ENCODE results near the gene UBL4A. TPM values are rescaled to one million over a fixed set of nuclear protein-coding genes. Genes with fewer than 3 reads are reported as not detected.
A peak's percentile ranks its signal among the peaks of the same experiment; 100 is the strongest.

The UBL4A gene
- total and polyA plus RNA-seq, 2 of the 13 experiments (the other 11 are each of a cell fraction or from before 2014, with no cell fraction given) = 16.8 to 25.5 TPM

DNA sequence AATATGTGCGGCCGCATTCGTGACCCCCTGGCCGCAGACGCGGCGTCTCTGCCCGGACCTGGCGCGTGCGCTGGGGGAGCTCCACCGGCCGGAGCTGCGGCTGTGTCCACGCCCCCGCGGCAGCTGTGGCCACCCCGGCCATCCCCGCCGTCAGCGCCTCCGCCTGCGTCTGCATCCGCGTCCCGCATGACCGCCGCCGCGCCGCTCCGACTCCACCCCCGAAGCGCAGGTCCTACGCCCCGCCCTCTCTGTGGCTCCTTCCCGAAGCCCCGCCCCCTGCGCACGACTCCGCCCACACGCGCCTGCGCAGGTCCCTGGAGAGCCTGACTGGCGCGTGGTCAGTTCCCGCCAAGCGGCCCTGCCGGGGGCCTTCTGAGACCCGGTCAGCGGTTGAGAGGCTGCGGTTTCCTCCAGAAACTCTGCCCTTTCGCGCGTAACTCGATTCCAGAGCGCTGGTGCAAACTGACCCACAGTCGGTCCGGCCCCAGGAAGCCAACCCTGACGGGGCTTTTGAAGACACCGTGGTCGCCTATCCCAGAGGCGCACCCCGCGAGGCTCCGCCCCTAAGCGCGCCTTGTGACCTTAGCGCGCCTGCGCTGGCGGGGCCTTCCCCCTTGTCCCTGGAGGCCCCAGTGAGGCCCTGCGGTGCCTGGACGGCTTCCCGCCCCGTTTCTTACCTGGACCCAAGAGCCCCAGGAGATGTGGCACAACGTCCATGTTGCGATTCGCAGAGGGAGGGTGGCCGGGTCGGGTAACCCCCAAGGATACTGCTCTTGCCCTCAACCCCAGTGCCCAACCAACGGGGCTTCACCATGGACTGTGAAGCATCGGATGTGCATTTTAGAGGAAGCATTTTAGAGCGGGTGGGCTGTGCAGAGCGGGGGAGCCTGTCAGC, 7.4 kb downstream of the UBL4A start, which contains the start of gene LAGE3 (continued):
- TF ChIP-seq THAP9 (CRISPR knock-in tag; IDR thresholded peaks at IDR 0.05; ENCODE audit: borderline replicate concordance) = no peak
- no peak; the same call in 1 of the 2 replicates for TF ChIP-seq ZNF441 (CRISPR knock-in tag; IDR thresholded peaks at IDR 0.05; ENCODE audit: borderline replicate concordance)
- TF ChIP-seq POGZ (CRISPR knock-in tag; IDR thresholded peaks at IDR 0.05) = no peak
- no peak for TF ChIP-seq BHLHE40 (IDR thresholded peaks at IDR 0.05; ENCODE audit: low read length)
- no peak for TF ChIP-seq GATAD1 (CRISPR knock-in tag; IDR thresholded peaks at IDR 0.05)
- TF ChIP-seq CBX5 (CRISPR knock-in tag; IDR thresholded peaks at IDR 0.05; ENCODE audit: borderline replicate concordance) = no peak
- TF ChIP-seq DR1 (CRISPR knock-in tag; IDR thresholded peaks at IDR 0.05) = no peak
- TF ChIP-seq, protein P1, sequence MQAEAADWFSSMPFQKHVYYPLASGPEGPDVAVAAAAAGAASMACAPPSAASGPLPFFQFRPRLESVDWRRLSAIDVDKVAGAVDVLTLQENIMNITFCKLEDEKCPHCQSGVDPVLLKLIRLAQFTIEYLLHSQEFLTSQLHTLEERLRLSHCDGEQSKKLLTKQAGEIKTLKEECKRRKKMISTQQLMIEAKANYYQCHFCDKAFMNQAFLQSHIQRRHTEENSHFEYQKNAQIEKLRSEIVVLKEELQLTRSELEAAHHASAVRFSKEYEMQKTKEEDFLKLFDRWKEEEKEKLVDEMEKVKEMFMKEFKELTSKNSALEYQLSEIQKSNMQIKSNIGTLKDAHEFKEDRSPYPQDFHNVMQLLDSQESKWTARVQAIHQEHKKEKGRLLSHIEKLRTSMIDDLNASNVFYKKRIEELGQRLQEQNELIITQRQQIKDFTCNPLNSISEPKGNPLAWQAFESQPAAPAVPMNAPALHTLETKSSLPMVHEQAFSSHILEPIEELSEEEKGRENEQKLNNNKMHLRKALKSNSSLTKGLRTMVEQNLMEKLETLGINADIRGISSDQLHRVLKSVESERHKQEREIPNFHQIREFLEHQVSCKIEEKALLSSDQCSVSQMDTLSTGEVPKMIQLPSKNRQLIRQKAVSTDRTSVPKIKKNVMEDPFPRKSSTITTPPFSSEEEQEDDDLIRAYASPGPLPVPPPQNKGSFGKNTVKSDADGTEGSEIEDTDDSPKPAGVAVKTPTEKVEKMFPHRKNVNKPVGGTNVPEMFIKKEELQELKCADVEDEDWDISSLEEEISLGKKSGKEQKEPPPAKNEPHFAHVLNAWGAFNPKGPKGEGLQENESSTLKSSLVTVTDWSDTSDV (CRISPR knock-in tag; IDR thresholded peaks at IDR 0.05) = no peak
- TF ChIP-seq ZNF225 (CRISPR knock-in tag; IDR thresholded peaks at IDR 0.05) = no peak
- no peak for TF ChIP-seq EED (CRISPR knock-in tag; IDR thresholded peaks at IDR 0.05)
- no peak for TF ChIP-seq TIGD3 (CRISPR knock-in tag; IDR thresholded peaks at IDR 0.05; ENCODE audit: borderline replicate concordance)
- TF ChIP-seq GRHL1 (CRISPR knock-in tag; conservative IDR thresholded peaks at IDR 0.05) = no peak
- TF ChIP-seq PAWR (CRISPR knock-in tag; IDR thresholded peaks at IDR 0.05; ENCODE audit: borderline replicate concordance) = no peak
- TF ChIP-seq ZMYM4 (CRISPR knock-in tag; IDR thresholded peaks at IDR 0.05) = 0 out of 2 replicates have a peak, but pooled peaks have one; percentile 27
- no peak for TF ChIP-seq PCBP2 (optimal IDR thresholded peaks at IDR 0.05; ENCODE audit: low read depth, low read length, poor library complexity, severe bottlenecking)
- TF ChIP-seq, protein P2, sequence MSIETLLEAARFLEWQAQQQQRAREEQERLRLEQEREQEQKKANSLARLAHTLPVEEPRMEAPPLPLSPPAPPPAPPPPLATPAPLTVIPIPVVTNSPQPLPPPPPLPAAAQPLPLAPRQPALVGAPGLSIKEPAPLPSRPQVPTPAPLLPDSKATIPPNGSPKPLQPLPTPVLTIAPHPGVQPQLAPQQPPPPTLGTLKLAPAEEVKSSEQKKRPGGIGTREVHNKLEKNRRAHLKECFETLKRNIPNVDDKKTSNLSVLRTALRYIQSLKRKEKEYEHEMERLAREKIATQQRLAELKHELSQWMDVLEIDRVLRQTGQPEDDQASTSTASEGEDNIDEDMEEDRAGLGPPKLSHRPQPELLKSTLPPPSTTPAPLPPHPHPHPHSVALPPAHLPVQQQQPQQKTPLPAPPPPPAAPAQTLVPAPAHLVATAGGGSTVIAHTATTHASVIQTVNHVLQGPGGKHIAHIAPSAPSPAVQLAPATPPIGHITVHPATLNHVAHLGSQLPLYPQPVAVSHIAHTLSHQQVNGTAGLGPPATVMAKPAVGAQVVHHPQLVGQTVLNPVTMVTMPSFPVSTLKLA (IDR thresholded peaks at IDR 0.05) = peak; percentile 6; the same call in 1 of the 2 replicates
- no peak for TF ChIP-seq MXD1 (CRISPR knock-in tag; IDR thresholded peaks at IDR 0.05)
